Cerebellar cortex (tissue), 1 donor: ENCODE results near the gene C16orf86.

Experiments used
- DNase-seq: peaks from one replicate; pipeline ENCODE4 v3.0.0-alpha.2; 2015; ENCODE audit warnings: low spot score

The C16orf86 gene

GRCh38 chr16:67694611-67695010 lies 28.0 kb downstream of the C16orf86 start:
- peak; percentile 91 for DNase-seq

- DNase-seq, result no peak
Measured at GRCh38 chr16:67697422-67698185, 31.0 kb downstream of the C16orf86 start.

- no peak for DNase-seq
Measured at GRCh38 chr16:67699265-67699664, 32.7 kb downstream of the C16orf86 start.

- DNase-seq, result no peak
Measured at GRCh38 chr16:67701420-67701819, 34.8 kb downstream of the C16orf86 start.

GRCh38 chr16:67702130-67702529 lies 35.5 kb downstream of the C16orf86 start:
- DNase-seq, result no peak

GRCh38 chr16:67703626-67704025 lies 37.0 kb downstream of the C16orf86 start:
- no peak for DNase-seq

GRCh38 chr16:67704110-67704509 lies 37.5 kb downstream of the C16orf86 start:
- DNase-seq, result no peak

GRCh38 chr16:67707210-67707609 lies 40.6 kb downstream of the C16orf86 start:
- DNase-seq, result no peak

- no peak for DNase-seq
Measured at GRCh38 chr16:67707790-67708189, 41.2 kb downstream of the C16orf86 start.

GRCh38 chr16:67708368-67708771 lies 41.8 kb downstream of the C16orf86 start:
- DNase-seq, result no peak

- DNase-seq, result no peak
Measured at GRCh38 chr16:67709050-67709449, 42.4 kb downstream of the C16orf86 start.

GRCh38 chr16:67710607-67711006 lies 44.0 kb downstream of the C16orf86 start:
- no peak for DNase-seq

- no peak for DNase-seq
Measured at GRCh38 chr16:67713647-67714273, 47.1 kb downstream of the C16orf86 start.

- DNase-seq, result no peak
Measured at GRCh38 chr16:67714522-67714921, 47.9 kb downstream of the C16orf86 start.

- no peak for DNase-seq
Measured at GRCh38 chr16:67716097-67716496, 49.5 kb downstream of the C16orf86 start.
